RWPE2 (cell line): ENCODE data around the gene TNFSF15.

ENCODE experiments used
- ATAC-seq: fragments of 200-7000 bp; cut with Tn5 transposase; 3 replicates; pipeline ENCODE4 v1.9.1; 2021; ENCODE audit warnings: low read depth
- DNase-seq: peaks from one replicate; pipeline ENCODE4 v3.0.0-alpha.2; 2020; ENCODE audit warnings: low spot score
- H3K27ac ChIP-seq: fragments of 450-650 bp; 2 replicates; pipeline ENCODE4 v1.5.1; 2017; ENCODE audit warnings: mild to moderate bottlenecking; ENCODE audit not compliant: poor library complexity, severe bottlenecking
- H3K27me3 ChIP-seq: fragments of 250-450 bp; sonication (Bioruptor Pico); 2 replicates; pipeline ENCODE4 v1.5.1; 2021; ENCODE audit warnings: mild to moderate bottlenecking, moderate library complexity; ENCODE audit not compliant: insufficient read depth, poor library complexity, severe bottlenecking
- H3K36me3 ChIP-seq: fragments of 250-450 bp; sonication (Bioruptor Pico); 2 replicates; pipeline ENCODE4 v1.5.1; 2020; ENCODE audit warnings: low read depth, mild to moderate bottlenecking, moderate library complexity
- H3K4me1 ChIP-seq: fragments of 250-450 bp; sonication (Bioruptor Pico); 2 replicates; pipeline ENCODE4 v1.5.1; 2021; ENCODE audit warnings: mild to moderate bottlenecking, moderate library complexity; ENCODE audit not compliant: insufficient read depth, poor library complexity, severe bottlenecking
- H3K4me3 ChIP-seq: fragments of 250-450 bp; sonication (Bioruptor Pico); 2 replicates; pipeline ENCODE4 v1.5.1; 2021; ENCODE audit warnings: mild to moderate bottlenecking, moderate library complexity; ENCODE audit not compliant: severe bottlenecking
- H3K9me3 ChIP-seq: fragments of 250-450 bp; sonication (Bioruptor Pico); 2 replicates; pipeline ENCODE4 v1.5.1; 2021; ENCODE audit warnings: mild to moderate bottlenecking, moderate library complexity; ENCODE audit not compliant: severe bottlenecking
- TF ChIP-seq, protein P1 (sequence below): fragments of 450-650 bp; IDR thresholded peaks from one replicate; pipeline ENCODE4 v1.5.1; 2017; ENCODE audit warnings: mild to moderate bottlenecking, moderate library complexity; ENCODE audit not compliant: poor library complexity, severe bottlenecking

Gene TNFSF15

DNA sequence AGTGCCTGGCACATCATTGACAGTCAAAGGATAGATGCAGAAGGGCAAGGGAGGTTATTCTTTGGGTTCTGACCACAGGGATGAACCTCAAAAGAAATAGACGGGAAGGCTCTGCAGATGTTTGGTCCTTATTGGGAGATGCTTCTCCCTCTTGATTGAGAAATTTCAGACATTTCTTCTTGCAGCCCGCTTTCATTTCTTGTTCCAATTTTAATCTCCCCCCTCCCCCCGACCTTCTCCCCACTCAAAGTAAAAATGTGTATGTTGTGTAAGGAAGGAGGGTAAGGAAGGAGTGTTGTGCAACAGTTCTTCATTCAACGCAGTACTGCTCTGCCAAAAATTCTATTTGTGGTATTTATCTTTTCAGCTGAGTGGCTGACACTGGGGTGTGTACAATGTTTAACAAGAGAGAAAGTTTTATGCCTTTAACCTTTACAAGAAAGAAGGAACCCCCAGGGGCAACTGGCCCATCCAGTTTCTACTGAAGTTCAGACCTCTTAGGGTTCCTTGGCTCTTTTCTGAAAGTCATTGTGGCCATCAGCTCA, 46.3 kb upstream of the TNFSF15 start:
- no peaks in the 10 kb centered on the region for H3K9me3 ChIP-seq
- no peak overlapping the region for H3K27ac ChIP-seq
- ATAC-seq, result no peak; the same call in 2 of the 3 replicates
- H3K4me3 ChIP-seq, result no peak overlapping the region
- H3K36me3 ChIP-seq, result no peaks in the 10 kb centered on the region
- no peaks in the 10 kb centered on the region for H3K27me3 ChIP-seq
- TF ChIP-seq, protein P1, sequence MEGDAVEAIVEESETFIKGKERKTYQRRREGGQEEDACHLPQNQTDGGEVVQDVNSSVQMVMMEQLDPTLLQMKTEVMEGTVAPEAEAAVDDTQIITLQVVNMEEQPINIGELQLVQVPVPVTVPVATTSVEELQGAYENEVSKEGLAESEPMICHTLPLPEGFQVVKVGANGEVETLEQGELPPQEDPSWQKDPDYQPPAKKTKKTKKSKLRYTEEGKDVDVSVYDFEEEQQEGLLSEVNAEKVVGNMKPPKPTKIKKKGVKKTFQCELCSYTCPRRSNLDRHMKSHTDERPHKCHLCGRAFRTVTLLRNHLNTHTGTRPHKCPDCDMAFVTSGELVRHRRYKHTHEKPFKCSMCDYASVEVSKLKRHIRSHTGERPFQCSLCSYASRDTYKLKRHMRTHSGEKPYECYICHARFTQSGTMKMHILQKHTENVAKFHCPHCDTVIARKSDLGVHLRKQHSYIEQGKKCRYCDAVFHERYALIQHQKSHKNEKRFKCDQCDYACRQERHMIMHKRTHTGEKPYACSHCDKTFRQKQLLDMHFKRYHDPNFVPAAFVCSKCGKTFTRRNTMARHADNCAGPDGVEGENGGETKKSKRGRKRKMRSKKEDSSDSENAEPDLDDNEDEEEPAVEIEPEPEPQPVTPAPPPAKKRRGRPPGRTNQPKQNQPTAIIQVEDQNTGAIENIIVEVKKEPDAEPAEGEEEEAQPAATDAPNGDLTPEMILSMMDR, result no peak
- no peak for DNase-seq
- H3K4me1 ChIP-seq, result peaks cover 3% of the 10 kb centered on the region

DNA sequence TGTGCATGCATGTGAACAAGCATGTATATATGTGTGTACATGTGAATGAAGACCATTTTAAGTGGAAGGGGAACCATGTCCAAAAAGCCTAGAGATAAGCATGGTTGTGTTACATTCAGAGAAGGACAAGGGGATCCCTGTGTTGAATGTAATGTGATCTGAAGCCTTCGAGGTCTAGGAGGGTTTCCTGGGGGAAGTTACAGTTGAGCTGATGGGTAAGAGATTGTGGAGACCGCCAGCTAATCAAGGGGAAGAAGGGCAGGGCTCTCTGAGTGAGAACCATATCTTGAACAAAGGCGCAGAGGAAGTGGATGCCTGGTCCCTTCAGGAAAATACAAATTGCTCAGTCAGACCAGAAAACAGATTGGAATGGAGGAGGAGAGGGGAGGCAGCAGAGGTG, 45.5 kb upstream of the TNFSF15 start:
- no peak for ATAC-seq
- TF ChIP-seq, protein P1, result no peak

DNA sequence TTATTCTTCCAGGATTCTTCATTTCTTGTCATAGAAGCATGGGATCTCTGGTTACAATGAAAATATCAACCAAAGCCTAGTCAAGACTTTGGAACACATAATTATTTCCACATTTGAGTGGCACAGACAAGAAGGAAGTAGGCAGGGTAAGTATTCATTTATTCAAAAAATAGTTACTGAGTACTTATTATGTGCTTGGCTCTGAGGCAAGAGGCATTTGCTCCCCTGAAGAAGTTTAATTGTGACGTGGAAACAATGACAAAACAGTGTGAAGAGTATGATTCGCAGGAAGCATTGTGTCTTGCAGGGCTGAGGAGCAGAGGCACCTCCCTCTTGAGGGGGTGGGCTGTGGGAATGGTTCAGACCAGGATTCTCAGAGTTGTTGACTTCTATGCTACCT, 45.0 kb upstream of the TNFSF15 start:
- TF ChIP-seq, protein P1, result no peak
- H3K36me3 ChIP-seq, result no peaks in the 10 kb centered on the region
- H3K4me3 ChIP-seq, result no peak overlapping the region
- H3K27ac ChIP-seq, result no peak overlapping the region
- H3K9me3 ChIP-seq, result no peaks in the 10 kb centered on the region
- no peaks in the 10 kb centered on the region for H3K27me3 ChIP-seq
- DNase-seq (no peak), ATAC-seq (no peak)
- H3K4me1 ChIP-seq, result peaks cover 3% of the 10 kb centered on the region

More for the DNA sequence above, 45.5 kb upstream of the TNFSF15 start:
- Histone ChIP-seq H3K27ac (no peak overlapping the region), H3K4me1 (peaks cover 3% of the 10 kb centered on the region), H3K4me3 (no peak overlapping the region), H3K36me3 (no peaks in the 10 kb centered on the region), H3K9me3 (no peaks in the 10 kb centered on the region), H3K27me3 (no peaks in the 10 kb centered on the region)
- no peak for DNase-seq

DNA sequence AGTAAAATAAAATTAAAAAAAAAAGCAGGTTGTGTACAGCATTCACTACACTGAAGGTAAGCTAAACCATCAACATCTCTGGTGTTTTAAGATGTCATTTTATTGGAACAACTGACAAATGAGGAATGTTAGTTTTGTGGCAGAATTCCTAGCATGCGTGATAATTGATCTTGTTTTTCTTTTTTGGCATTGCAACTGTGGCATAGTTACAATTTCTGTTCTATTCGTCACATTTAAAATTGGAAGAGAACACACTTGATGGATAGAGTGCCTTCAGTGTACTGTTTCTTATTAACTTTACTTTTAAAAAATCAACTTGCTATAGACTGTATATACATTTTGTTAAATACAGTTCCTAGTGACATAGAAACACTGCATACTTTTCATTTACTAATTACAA, 43.6 kb upstream of the TNFSF15 start:
- DNase-seq (no peak), ATAC-seq (no peak)
- Histone ChIP-seq H3K4me3 (no peak overlapping the region), H3K9me3 (no peaks in the 10 kb centered on the region), H3K4me1 (peaks cover 3% of the 10 kb centered on the region), H3K36me3 (no peaks in the 10 kb centered on the region), H3K27me3 (no peaks in the 10 kb centered on the region), H3K27ac (no peak overlapping the region)
- TF ChIP-seq, protein P1, result no peak

DNA sequence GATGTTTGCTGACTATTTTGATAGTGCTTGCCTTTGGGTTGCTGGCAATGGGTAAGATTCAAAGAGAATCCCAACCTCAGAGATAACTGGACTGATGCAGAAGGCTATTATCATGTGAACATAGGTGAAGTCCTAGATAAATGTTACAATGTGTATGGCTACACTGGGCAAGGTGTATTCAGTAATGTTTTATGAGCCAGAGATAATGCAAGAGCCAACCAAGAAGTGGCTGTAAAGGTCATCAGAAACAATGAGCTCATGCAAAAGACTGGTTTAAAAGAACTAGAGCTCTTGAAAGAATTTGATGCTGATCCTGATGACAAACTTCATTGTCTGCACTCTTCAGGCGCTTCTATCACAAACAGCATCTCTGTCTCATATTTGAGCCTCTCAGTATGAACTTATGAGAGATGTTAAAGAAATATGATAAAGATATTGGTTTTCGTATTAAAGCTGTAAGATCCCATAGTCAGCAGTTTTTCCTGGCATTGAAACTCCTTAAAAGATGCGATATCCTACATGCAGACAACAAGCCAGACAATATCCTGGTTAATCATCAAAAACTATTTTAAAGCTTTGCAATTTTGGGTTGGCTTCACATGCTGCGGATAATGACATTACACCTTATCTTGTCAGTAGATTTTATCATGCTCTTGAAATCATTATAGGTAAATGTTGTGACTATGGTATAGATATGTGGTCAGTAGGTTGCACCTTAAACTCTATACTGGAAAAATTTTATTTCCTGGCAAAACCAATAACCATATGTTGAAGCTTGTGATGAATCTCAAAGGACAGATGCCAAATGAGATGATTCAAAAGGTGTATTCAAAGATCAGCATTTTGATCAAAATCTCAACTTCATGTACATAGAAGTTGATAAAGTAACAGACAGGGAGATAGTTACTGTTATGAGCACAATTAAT, 41.9 kb upstream of the TNFSF15 start:
- Histone ChIP-seq H3K27me3 (no peaks in the 10 kb centered on the region), H3K4me1 (peaks cover 3% of the 10 kb centered on the region), H3K4me3 (no peak overlapping the region), H3K27ac (no peak overlapping the region), H3K36me3 (no peaks in the 10 kb centered on the region), H3K9me3 (no peaks in the 10 kb centered on the region)
- ATAC-seq (no peak), DNase-seq (no peak)
- TF ChIP-seq, protein P1, result no peak
